Head of caudate nucleus (tissue), 42 donors: Measurements from ENCODE around the gene RUNDC1.
"Not testable (repeated sequence)": the region's sequence is repeated elsewhere in the genome, so short reads cannot be mapped to it uniquely, and the experiment has no call there.

Experiments
- DNase-seq, 42 donors: peaks; one replicate each; pipeline versions ENCODE4 v3.0.0 to v3.0.0-alpha.2; 2020 to 2021; ENCODE audit warnings: mixed read lengths in 7 of 42
- intact Hi-C: fragments of 100-400 bp; cut with DNase I; formaldehyde crosslinking; loops from one replicate; pipeline ENCODE4 v1.15.0; 2022

The RUNDC1 gene

GRCh38 chr17:42989141-42989540 is 8.8 kb downstream of the RUNDC1 start:
- intact Hi-C loops: no loop called here
- no peak for DNase-seq

GRCh38 chr17:42989726-42990652 is 9.6 kb downstream of the RUNDC1 start:
- intact Hi-C loops: loop anchor here (10.0 kb wide), 1 partner anchor 145 kb away; the partner anchor contains the start of gene AOC2
- DNase-seq: no peak

- intact Hi-C loops: loop anchor here (10.0 kb wide), 1 partner anchor 147 kb away; the partner anchor contains the start of gene AOC2
- no peak for DNase-seq
These were observed 11.1 kb downstream of the RUNDC1 start for GRCh38 chr17:42991471-42991870.

- no peak for DNase-seq
- intact Hi-C loops: loop anchor here (10.0 kb wide), 1 partner anchor 148 kb away; the partner anchor contains the start of gene AOC2
These were observed 12.5 kb downstream of the RUNDC1 start for GRCh38 chr17:42992872-42993271.

GRCh38 chr17:42993913-42994312 is 13.5 kb downstream of the RUNDC1 start:
- not testable (repeated sequence) for DNase-seq
- intact Hi-C loops: loop anchor here (10.0 kb wide), 1 partner anchor 149 kb away; the partner anchor contains the start of gene AOC2

- DNase-seq: no peak
- intact Hi-C loops: loop anchor here (10.0 kb wide), 1 partner anchor 153 kb away; the partner anchor contains the start of gene AOC2
These were observed 17.1 kb downstream of the RUNDC1 start for GRCh38 chr17:42997390-42997983.

- intact Hi-C loops: loop anchor here (10.0 kb wide), 1 partner anchor 153 kb away; the partner anchor contains the start of gene AOC2
These were observed 17.9 kb downstream of the RUNDC1 start, which contains the start of gene RPL27 for GRCh38 chr17:42997984-42998938. Gene RPL27, plus strand, starts transcription at chr17:42998419. Its CDS starts 332 bp downstream, at chr17:42998751.

GRCh38 chr17:42999003-42999525 is 18.7 kb downstream of the RUNDC1 start:
- DNase-seq: no peak
- intact Hi-C loops: loop anchor here (10.0 kb wide), 1 partner anchor 154 kb away; the partner anchor contains the start of gene AOC2

More at GRCh38 chr17:42997984-42998938, 17.9 kb downstream of the RUNDC1 start, which contains the start of gene RPL27:
- peak; percentile 95 to 100 (median 99) for DNase-seq

GRCh38 chr17:43000894-43001293 is 20.5 kb downstream of the RUNDC1 start:
- DNase-seq, intact Hi-C loops: not testable (repeated sequence)

GRCh38 chr17:43003542-43004172 is 23.3 kb downstream of the RUNDC1 start:
- DNase-seq: no peak
- intact Hi-C loops: no loop called here

GRCh38 chr17:43006639-43007551 is 26.5 kb downstream of the RUNDC1 start, which contains the start of gene IFI35:
Gene IFI35, plus strand, starts transcription at chr17:43006784. Its CDS starts 164 bp downstream, at chr17:43006948.
- peak; percentile 50 to 90 (median 78) for DNase-seq
- intact Hi-C loops: no loop called here

- intact Hi-C loops: no loop called here
- DNase-seq: no peak
These were observed 30.4 kb downstream of the RUNDC1 start for GRCh38 chr17:43010667-43011308.

GRCh38 chr17:43011728-43012472 is 31.5 kb downstream of the RUNDC1 start:
- DNase-seq: no peak
- intact Hi-C loops: no loop called here

- intact Hi-C loops: no loop called here
- DNase-seq: no peak
These were observed 32.9 kb downstream of the RUNDC1 start for GRCh38 chr17:43013296-43013695.

- intact Hi-C loops: no loop called here
These were observed 33.8 kb downstream of the RUNDC1 start for GRCh38 chr17:43014020-43014648.

More at GRCh38 chr17:43014020-43014648, 33.8 kb downstream of the RUNDC1 start:
- no peak for DNase-seq
